Urinary bladder (tissue), 4 donors: Measurements from ENCODE around the gene ACAD9. TPM values are rescaled to one million over a fixed set of nuclear protein-coding genes. Genes with fewer than 3 reads are reported as not detected.

ENCODE experiments used
- DNase-seq: peaks from one replicate; pipeline ENCODE4 v3.0.0-alpha.2; 2015; ENCODE audit errors: extremely low spot score
- H3K27ac ChIP-seq: one replicate; pipeline ENCODE4 v1.5.1; 2013; ENCODE audit warnings: low read depth, mild to moderate bottlenecking, moderate library complexity
- H3K36me3 ChIP-seq: one replicate; pipeline ENCODE4 v1.6.1; 2013; ENCODE audit warnings: mild to moderate bottlenecking, moderate library complexity; ENCODE audit not compliant: insufficient read depth
- H3K4me1 ChIP-seq: one replicate; pipeline ENCODE4 v1.6.1; 2013; ENCODE audit warnings: mild to moderate bottlenecking, moderate library complexity; ENCODE audit not compliant: insufficient read depth
- H3K4me3 ChIP-seq: one replicate; pipeline ENCODE4 v1.5.1; 2013; ENCODE audit warnings: low read depth, low read length
- WGBS: extraction: QIAGEN DNeasy Blood & Tissue Kit; methylation state at CpG from one replicate; pipeline ENCODE4 v1.1.7; 2013; 5-methylcytosine and 5-hydroxymethylcytosine counted together
- polyA plus RNA-seq: library from polyadenylated mRNA; stranded (reverse); fragments of 200-250 nt; gene quantifications from one replicate; pipeline ENCODE4 v1.2.3, GENCODE V29; 2013
- total RNA-seq: library from RNA; depleted of rRNA; stranded (reverse); fragments of >200 nt; gene quantifications from one replicate; pipeline ENCODE4 v1.2.3, GENCODE V29; 2014
- donor health status: healthy with polysubstance abuse.
- donor health status: healthy.

Gene ACAD9
- total and polyA plus RNA-seq, 2 donors = 26.4 to 33.1 TPM

DNA sequence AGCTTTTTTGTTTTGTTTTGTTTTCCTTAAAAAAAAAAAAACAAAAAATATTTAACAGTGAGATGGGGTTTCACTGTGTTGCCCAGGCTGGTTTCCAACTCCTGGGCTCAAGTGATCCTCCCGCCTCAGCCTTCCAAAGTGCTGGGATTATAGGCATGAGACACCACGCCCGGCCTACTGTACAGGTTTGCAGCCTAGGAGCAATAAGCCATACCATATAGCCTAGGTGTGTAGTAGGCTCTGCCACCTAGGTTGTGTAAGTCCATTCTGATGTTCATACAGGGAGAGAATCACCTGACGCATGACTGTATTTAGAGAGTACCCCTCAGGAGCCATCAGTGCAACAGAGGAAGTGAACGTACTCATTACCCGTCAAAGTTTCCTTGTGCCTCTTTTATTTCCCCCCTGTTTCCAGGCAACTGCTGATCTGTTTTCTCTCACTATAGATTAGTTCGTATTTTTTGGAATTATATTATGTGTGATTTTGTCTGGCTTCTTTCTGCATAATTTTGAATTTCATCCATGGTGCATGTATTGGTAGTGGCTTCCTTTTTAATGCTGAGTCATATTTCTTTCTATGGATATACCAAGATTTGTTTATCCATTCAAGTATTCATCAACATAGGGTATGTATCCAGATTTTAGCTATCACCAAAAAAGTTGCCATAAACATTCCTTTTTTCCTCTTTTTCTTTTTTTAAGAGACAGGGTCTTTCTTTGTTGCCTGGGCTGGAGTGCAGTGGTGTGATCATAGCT lies 9.9 kb downstream of the ACAD9 start:
- DNase-seq = no peak
- H3K4me3 ChIP-seq = no peak overlapping the region
- 89% methylated on average over 7 of the region's 7 CpGs for WGBS
- no peaks in the 10 kb centered on the region for H3K4me1 ChIP-seq
- H3K27ac ChIP-seq = no peak overlapping the region
- no peaks in the 10 kb centered on the region for H3K36me3 ChIP-seq

DNA sequence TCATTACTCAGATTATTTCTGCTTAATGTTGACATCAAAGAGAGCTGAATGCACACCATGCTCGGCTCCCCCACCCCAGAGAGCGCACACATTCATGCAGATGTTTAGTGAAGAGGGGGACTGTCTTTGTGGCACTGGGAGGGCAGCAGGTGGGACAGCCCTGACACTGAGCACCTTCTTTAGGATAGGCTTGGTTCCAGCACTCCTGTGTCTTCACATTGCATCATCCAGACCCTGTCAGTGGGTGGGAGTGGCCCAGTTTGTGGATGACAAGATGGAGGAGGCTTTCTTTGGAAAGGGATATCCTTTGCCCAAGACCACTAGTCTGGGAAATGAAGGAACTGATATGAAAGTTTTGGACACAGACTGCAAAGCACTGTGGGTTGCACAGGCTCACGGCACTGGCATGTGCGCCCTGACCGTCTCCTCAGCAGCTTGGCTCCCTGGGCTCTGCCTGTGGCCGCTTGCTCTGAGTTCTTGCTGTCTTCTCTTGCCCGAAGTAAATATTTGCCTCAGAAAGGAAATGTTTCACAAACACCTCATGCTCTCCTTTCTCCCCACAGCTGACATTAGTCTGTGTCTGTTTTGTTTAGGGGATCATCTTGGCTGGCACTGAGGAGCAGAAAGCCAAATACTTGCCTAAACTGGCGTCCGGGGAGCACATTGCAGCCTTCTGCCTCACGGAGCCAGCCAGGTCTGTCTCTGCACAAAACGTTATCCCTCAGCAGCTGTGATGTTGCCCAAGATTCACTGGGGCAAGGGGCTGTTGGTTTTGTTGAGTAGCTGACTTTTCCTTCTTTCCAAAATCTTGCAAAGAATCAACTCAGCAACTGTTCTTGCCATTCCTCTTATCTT lies 16.6 kb downstream of the ACAD9 start:
- H3K27ac ChIP-seq = no peak overlapping the region
- H3K4me1 ChIP-seq = no peaks in the 10 kb centered on the region
- no peak for DNase-seq
- H3K4me3 ChIP-seq = no peak overlapping the region
- peaks cover 5% of the 10 kb centered on the region for H3K36me3 ChIP-seq
- WGBS = 86% methylated on average over 11 of the region's 11 CpGs

DNA sequence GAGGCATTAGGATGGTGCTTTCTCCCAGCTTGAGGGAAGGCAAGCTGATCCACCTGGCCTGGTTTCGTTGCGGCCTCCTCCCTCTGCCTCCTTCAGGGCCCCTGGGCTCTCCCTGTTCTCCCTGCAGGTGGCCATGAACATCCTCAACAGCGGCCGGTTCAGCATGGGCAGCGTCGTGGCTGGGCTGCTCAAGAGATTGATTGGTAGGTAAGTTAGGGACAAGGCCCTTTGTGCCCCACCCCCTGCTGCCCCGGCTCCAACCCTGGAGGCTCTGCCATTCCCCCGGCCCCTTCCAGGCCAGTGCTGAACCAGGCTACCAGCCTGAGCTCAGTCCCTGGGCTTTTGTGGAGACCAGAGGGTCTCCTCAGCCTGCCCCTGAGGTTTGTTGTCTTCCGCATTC lies 23.0 kb downstream of the ACAD9 start:
- 95% methylated on average over 9 of the region's 9 CpGs for WGBS
- Histone ChIP-seq H3K4me1 (no peaks in the 10 kb centered on the region), H3K36me3 (peaks cover 8% of the 10 kb centered on the region)

GRCh38 chr3:128903501-128903900 lies 24.1 kb downstream of the ACAD9 start:
- H3K36me3 ChIP-seq = peaks cover 8% of the 10 kb centered on the region
- 91% methylated on average over 12 of the region's 12 CpGs for WGBS
- no peak for DNase-seq

More for the DNA sequence above, 23.0 kb downstream of the ACAD9 start:
- H3K27ac ChIP-seq = no peak overlapping the region
- DNase-seq = no peak
- no peak overlapping the region for H3K4me3 ChIP-seq

DNA sequence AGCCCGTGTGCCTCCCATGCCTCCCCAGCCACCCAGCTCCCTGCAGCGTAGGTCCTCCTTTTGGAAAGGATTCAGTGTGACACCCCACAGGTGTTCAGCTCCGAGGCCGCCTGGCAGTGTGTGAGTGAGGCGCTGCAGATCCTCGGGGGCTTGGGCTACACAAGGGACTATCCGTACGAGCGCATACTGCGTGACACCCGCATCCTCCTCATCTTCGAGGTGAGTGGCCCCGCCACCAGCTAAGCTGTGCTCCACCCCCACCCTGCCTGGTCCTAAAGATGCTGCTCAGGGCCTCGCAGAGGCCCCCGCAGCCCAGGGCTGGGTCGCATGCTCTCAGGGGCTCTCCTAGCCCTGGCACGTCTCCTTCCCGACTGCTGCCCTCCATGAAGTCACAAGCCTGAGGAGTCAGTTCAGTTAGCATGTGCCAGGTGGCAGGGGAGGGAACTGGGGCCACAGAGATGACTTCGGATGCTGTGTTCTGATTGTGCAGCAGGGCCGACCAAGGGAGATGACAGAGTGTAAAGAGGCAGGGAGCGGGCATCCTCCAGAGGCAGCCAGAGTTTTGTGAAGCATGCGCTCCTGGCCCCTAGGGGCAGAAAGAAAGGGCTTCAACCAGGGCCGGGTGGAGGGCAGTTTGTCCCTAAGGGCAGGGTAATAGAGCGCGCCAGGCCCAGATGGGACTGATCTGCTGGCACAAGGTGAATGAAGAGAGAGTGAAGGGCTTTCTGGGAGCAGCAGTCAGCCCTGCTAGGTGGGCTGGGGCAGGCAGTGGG lies 26.8 kb downstream of the ACAD9 start:
- WGBS = 92% methylated on average over 25 of the region's 25 CpGs
- H3K27ac ChIP-seq = no peak overlapping the region
- peaks cover 9% of the 10 kb centered on the region for H3K36me3 ChIP-seq
- no peak for DNase-seq
- no peaks in the 10 kb centered on the region for H3K4me1 ChIP-seq
- H3K4me3 ChIP-seq = no peak overlapping the region

More at GRCh38 chr3:128903501-128903900, 24.1 kb downstream of the ACAD9 start:
- H3K4me1 ChIP-seq = no peaks in the 10 kb centered on the region
- H3K27ac ChIP-seq = no peak overlapping the region
- H3K4me3 ChIP-seq = no peak overlapping the region

DNA sequence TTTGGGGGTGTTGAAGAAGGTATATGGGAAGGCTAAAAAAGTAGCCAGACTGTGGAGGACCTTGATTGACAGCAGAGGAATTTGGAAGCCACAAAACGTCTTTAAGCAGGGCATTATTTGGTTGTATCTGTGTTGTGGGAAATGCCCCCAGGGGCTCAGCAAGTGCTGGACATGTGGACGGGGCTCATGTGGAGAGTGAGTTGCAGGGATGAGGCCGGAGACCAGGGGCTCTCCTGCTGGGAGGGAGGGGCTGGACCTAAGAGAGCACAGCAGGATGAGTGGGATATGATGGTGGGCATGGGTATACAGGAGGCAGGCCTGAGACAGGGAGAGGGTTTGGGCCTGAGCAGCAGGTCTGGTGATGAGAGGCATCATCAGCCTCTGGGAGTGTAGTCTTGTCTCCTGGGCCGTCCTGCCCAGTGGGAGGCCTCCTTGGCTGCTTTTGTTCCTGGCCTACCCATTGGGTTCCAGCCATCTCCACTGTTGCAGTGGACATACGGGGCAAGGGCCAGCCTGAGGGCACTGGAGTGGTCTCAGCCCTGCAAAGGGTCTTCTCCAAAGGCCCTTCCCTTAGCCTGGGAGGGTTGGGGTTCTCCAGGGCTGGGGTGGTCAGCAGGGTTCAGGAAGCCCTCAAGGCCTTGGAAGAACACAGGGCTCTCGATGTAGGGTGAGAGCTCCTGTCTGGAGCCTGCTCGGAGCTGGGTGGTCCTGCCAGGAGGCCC lies 27.5 kb downstream of the ACAD9 start:
- DNase-seq = no peak
- H3K27ac ChIP-seq = no peak overlapping the region
- H3K4me1 ChIP-seq = no peaks in the 10 kb centered on the region
- 75% methylated on average over 7 of the region's 7 CpGs for WGBS
- peaks cover 8% of the 10 kb centered on the region for H3K36me3 ChIP-seq
- H3K4me3 ChIP-seq = no peak overlapping the region

- no peak overlapping the region for H3K4me3 ChIP-seq
- WGBS = 91% methylated on average over 15 of the region's 15 CpGs
- peaks cover 8% of the 10 kb centered on the region for H3K36me3 ChIP-seq
- no peaks in the 10 kb centered on the region for H3K4me1 ChIP-seq
- H3K27ac ChIP-seq = no peak overlapping the region
- DNase-seq = no peak
These were observed 28.5 kb downstream of the ACAD9 start for GRCh38 chr3:128907706-128908445.

DNA sequence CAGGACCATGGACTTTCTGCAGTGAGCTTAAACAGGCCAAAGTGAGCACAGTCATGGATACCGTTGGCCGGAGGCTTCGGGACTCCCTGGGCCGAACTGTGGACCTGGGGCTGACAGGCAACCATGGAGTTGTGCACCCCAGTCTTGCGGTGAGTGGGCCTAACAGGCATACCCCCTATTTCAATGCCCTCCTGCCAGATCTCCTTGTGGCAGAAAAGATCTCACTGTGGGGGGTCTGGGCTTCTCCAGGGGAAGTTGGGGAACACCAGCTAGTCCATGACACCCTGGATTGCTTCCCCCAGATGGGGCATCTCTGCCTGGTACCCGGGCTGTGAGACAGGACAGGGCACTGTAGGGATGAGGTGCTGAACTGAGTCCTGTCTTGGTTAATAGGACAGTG lies 29.5 kb downstream of the ACAD9 start:
- H3K4me1 ChIP-seq = no peaks in the 10 kb centered on the region
- H3K27ac ChIP-seq = no peak overlapping the region
- DNase-seq = no peak
- peaks cover 11% of the 10 kb centered on the region for H3K36me3 ChIP-seq
- 97% methylated on average over 6 of the region's 6 CpGs for WGBS
- no peak overlapping the region for H3K4me3 ChIP-seq

- WGBS = 92% methylated on average over 13 of the region's 13 CpGs
- Histone ChIP-seq H3K4me3 (no peak overlapping the region), H3K27ac (no peak overlapping the region), H3K4me1 (no peaks in the 10 kb centered on the region), H3K36me3 (peaks cover 11% of the 10 kb centered on the region)
- DNase-seq = no peak
These were observed 30.6 kb downstream of the ACAD9 start for GRCh38 chr3:128910006-128910405.

DNA sequence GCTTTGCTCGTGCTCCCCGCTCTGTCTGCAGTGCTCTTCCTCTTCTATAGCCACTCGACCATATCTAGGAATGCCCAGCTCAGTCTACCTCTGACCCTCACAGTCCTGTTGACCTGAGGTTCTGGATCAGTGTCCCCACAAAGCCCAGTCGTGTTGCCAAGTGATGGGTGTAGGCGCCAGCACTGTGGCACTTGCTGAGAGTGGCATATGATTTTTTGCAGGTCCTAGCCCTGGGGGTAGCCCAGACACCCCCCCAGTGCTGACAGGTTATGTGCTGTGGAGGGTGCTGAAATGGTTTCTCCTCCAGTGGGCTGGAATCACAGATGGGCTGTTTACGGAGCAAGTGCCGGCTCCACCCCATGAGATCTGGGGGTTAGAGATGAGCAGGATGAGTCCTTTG lies 32.5 kb downstream of the ACAD9 start:
- Histone ChIP-seq H3K4me3 (no peak overlapping the region), H3K27ac (no peak overlapping the region), H3K4me1 (no peaks in the 10 kb centered on the region), H3K36me3 (peaks cover 8% of the 10 kb centered on the region)
- no peak for DNase-seq
- 89% methylated on average over 7 of the region's 7 CpGs for WGBS

GRCh38 chr3:128914966-128915645 lies 35.7 kb downstream of the ACAD9 start:
- Histone ChIP-seq H3K4me1 (no peaks in the 10 kb centered on the region), H3K36me3 (peaks cover 5% of the 10 kb centered on the region), H3K4me3 (no peak overlapping the region), H3K27ac (no peak overlapping the region)
- whole genome bisulfite sequencing = 91% methylated on average over 10 of the region's 10 CpGs
- DNase-seq = no peak

- no peak for DNase-seq
- H3K27ac ChIP-seq = no peak overlapping the region
- WGBS = 57% methylated on average over 2 of the region's 2 CpGs
- H3K4me1 ChIP-seq = no peaks in the 10 kb centered on the region
- peaks cover 3% of the 10 kb centered on the region for H3K36me3 ChIP-seq
- H3K4me3 ChIP-seq = no peak overlapping the region
These were observed 37.9 kb downstream of the ACAD9 start for GRCh38 chr3:128917291-128917690.
